K562 (cell line): ENCODE results near the gene BCAR1. TPM values are rescaled to one million over a fixed set of nuclear protein-coding genes. Genes with fewer than 3 reads are reported as not detected.

Experiments used
- ATAC-seq: fragments of 200-7000 bp; cut with Tn5 transposase; 3 replicates; pipeline ENCODE4 v1.9.1; 2020; ENCODE audit warnings: moderate library complexity
- BruUV-seq: library from RNA; stranded (reverse); fragments of 400-500 nt; replicated peaks from 2 replicates; lab custom pipeline; 2021; lab: Mats Ljungman, UMichigan
- CTCF ChIA-PET: fragments of 300-600 bp; formaldehyde crosslinking; extraction: SDS; loops from one replicate; lab custom pipeline; 2021; ENCODE audit warnings: low intra/inter-chr PET ratio; lab: Yijun Ruan, JAX
- POLR2A ChIA-PET: fragments of 300-600, 350-650 bp; sonication (Branson Sonifier 250); formaldehyde crosslinking; extraction: SDS; loops from one replicate; lab custom pipeline; 2021; ENCODE audit warnings: antibody characterized with exemption, inconsistent platforms; lab: Yijun Ruan, JAX
- DNase-seq, 4 experiments: peaks; one replicate each; pipeline versions ENCODE4 v3.0.0 to v3.0.0-alpha.2; 2011 to 2018; ENCODE audit warnings: low spot score in 3 of 4, mixed read lengths in 3 of 4; ENCODE audit errors: extremely low read depth in 1 of 4
- FAIRE-seq: peaks from 2 replicates; lab custom pipeline; 2011; peaks lifted over from hg19 to GRCh38; lab: Jason Lieb, UNC
- H2AFZ ChIP-seq: 2 replicates; pipeline ENCODE4 v1.6.0; 2011; ENCODE audit warnings: low read depth, low read length, control low read depth, inconsistent platforms
- H3K27ac ChIP-seq: fragments of 200-600 bp; 3 replicates; pipeline ENCODE4 v1.8.0; 2011; ENCODE audit warnings: low read depth, mild to moderate bottlenecking, control low read depth, inconsistent platforms, low read length, moderate library complexity, mixed read lengths; ENCODE audit errors: extremely low read depth
- H3K27me3 ChIP-seq, 2 experiments: fragments of 300-600 bp in 1 of 2; 2 replicates in 1 of 2; 3 replicates in 1 of 2; pipeline versions ENCODE4 v1.6.0 to v1.8.0; 2011; ENCODE audit warnings: inconsistent platforms in 2 of 2, low read length in 2 of 2, mild to moderate bottlenecking in 1 of 2, mixed read lengths in 1 of 2, moderate library complexity in 1 of 2; ENCODE audit not compliant: control insufficient read depth in 2 of 2, insufficient read depth in 2 of 2
- H3K36me3 ChIP-seq: fragments of 300-600 bp; 3 replicates; pipeline ENCODE4 v1.8.0; 2011; ENCODE audit warnings: mild to moderate bottlenecking, low read length, inconsistent platforms; ENCODE audit not compliant: control insufficient read depth, insufficient read depth
- H3K4me1 ChIP-seq, 2 experiments: fragments of 200-600 bp in 1 of 2; replicated peaks in 1 of 2; 2 replicates in 1 of 2; 3 replicates in 1 of 2; pipeline versions ENCODE4 v1.5.1 to v1.8.0; 2011; ENCODE audit warnings: inconsistent platforms in 2 of 2, low read length in 2 of 2, mild to moderate bottlenecking in 1 of 2, mixed read lengths in 1 of 2, moderate library complexity in 1 of 2; ENCODE audit not compliant: control insufficient read depth in 2 of 2, insufficient read depth in 2 of 2
- H3K4me2 ChIP-seq: 2 replicates; pipeline ENCODE4 v1.6.1; 2011; ENCODE audit warnings: low read length, control low read depth, inconsistent platforms, mixed read lengths; ENCODE audit not compliant: insufficient read depth
- H3K4me3 ChIP-seq: fragments of 200-600 bp; sonication (generic), shearing (Covaris generic); 2 replicates; pipeline ENCODE4 v1.5.1; 2016; ENCODE audit warnings: control low read depth, inconsistent platforms
- H3K79me2 ChIP-seq: fragments of 200-600 bp; 3 replicates; pipeline ENCODE4 v1.8.0; 2011; ENCODE audit warnings: low read length, inconsistent platforms; ENCODE audit not compliant: control insufficient read depth, insufficient read depth
- H3K9ac ChIP-seq, 2 experiments: 2 replicates each; pipeline versions ENCODE4 v1.6.0 to v1.6.1; 2011; ENCODE audit warnings: low read depth in 2 of 2, low read length in 2 of 2, control low read depth in 1 of 2, inconsistent platforms in 1 of 2, mild to moderate bottlenecking in 1 of 2, mixed read lengths in 1 of 2; ENCODE audit not compliant: insufficient read depth in 1 of 2
- H3K9me1 ChIP-seq: one replicate; pipeline ENCODE4 v1.6.0; 2011; ENCODE audit warnings: inconsistent platforms, mild to moderate bottlenecking, low read length, moderate library complexity; ENCODE audit not compliant: control insufficient read depth, insufficient read depth
- H3K9me3 ChIP-seq: replicated peaks from 2 replicates; pipeline ENCODE4 v1.5.1; 2011; ENCODE audit warnings: low read depth, low read length, inconsistent platforms; ENCODE audit not compliant: control insufficient read depth, insufficient read depth
- H4K20me1 ChIP-seq: replicated peaks from 2 replicates; pipeline ENCODE4 v1.6.1; 2011; ENCODE audit warnings: low read length, inconsistent platforms, mixed read lengths; ENCODE audit not compliant: control insufficient read depth, insufficient read depth
- GABPB1 ChIP-seq: sonication (generic); formaldehyde crosslinking; IDR thresholded peaks from 2 replicates; pipeline ENCODE4 v1.8.0; 2022; ENCODE audit warnings: mild to moderate bottlenecking, missing genetic modification reagents
- HMBOX1 ChIP-seq: sonication (generic); IDR thresholded peaks from 2 replicates; pipeline ENCODE4 v1.6.1; 2016
- MBD2 ChIP-seq: sonication (generic); IDR thresholded peaks from 2 replicates; pipeline ENCODE4 v1.6.1; 2016; ENCODE audit warnings: low read depth, borderline replicate concordance
- NRF1 ChIP-seq, 2 experiments: fragments of 450-650 bp; IDR thresholded peaks in 1 of 2; conservative IDR thresholded peaks in 1 of 2; 2 replicates each; pipeline ENCODE4 v1.6.1; 2014; ENCODE audit warnings: mild to moderate bottlenecking in 2 of 2
- TFE3 ChIP-seq: fragments of 450-650 bp; formaldehyde crosslinking; IDR thresholded peaks from 2 replicates; pipeline ENCODE4 v1.4.0; 2020; ENCODE audit warnings: mild to moderate bottlenecking, mixed read lengths
- USF1 ChIP-seq: sonication (generic); formaldehyde crosslinking; IDR thresholded peaks from 2 replicates; pipeline ENCODE4 v1.9.0; 2022; ENCODE audit warnings: mild to moderate bottlenecking, missing genetic modification reagents
- XRCC4 ChIP-seq: IDR thresholded peaks from one replicate; pipeline ENCODE4 v1.6.1; 2011; ENCODE audit not compliant: insufficient read depth, insufficient read length; ENCODE audit errors: extremely low read depth
- ZBTB7A ChIP-seq: IDR thresholded peaks from 2 replicates; pipeline ENCODE4 v1.6.1; 2011; ENCODE audit warnings: low read depth, mild to moderate bottlenecking, low read length, moderate library complexity, borderline replicate concordance; ENCODE audit not compliant: control insufficient read depth
- WGBS: fragments of 100-300 bp; shearing (Covaris generic); methylation state at CpG from one replicate; pipeline ENCODE4 v1.1.6; 2016; ENCODE audit warnings: low coverage, mixed read lengths; ENCODE audit not compliant: insufficient coverage; ENCODE audit errors: missing lambda C conversion rate; 5-methylcytosine and 5-hydroxymethylcytosine counted together
- in situ Hi-C: fragments of 300-500 bp; cut with MboI; formaldehyde crosslinking; loops from 4 replicates; pipeline ENCODE4 v1.15.0; 2018; ENCODE audit warnings: inconsistent platforms, mixed read lengths
- intact Hi-C: fragments of 100-400 bp; cut with micrococcal nuclease; formaldehyde crosslinking; loops from 2 replicates; pipeline ENCODE4 v1.14.2; 2022
- polyA plus RNA-seq, 8 experiments: library from polyadenylated mRNA; depleted of rRNA in 4 of 8; stranded (reverse) in 5 of 8; unstranded in 3 of 8; fragments of >200 nt; fragmentation: Nextera tagmentation in 2 of 8; fragmentation: Illumina TruSeq in 1 of 8; extraction: Ambion mirVana in 2 of 8; extraction: Trizol in 1 of 8; gene quantifications; 2 replicates each; pipeline versions ENCODE4 v1.2.1 to v1.2.3, GENCODE V29; 2011 to 2014; ENCODE audit warnings: inconsistent platforms in 1 of 8, missing spikeins in 1 of 8
- total RNA-seq, 7 experiments: library from RNA; depleted of rRNA in 6 of 7; stranded (reverse); fragments of >200 nt in 6 of 7; fragmentation: Illumina TruSeq in 2 of 7; extraction: Trizol in 2 of 7; gene quantifications; 2 replicates each; pipeline versions ENCODE4 v1.2.1 to v1.2.3, GENCODE V29; 2011 to 2021; ENCODE audit warnings: low replicate concordance in 1 of 7

Gene BCAR1
- total and polyA plus RNA-seq, 9 of the 15 experiments (the other 6 are each of a cell fraction or from before 2014, with no cell fraction given), result 0.10 to 26.3 (median 3.6) TPM

- TF ChIP-seq USF1 (CRISPR knock-in tag) (0 out of 2 replicates have a peak, but pooled peaks have one; percentile 21), GABPB1 (CRISPR knock-in tag) (no peak), MBD2 (no peak), ZBTB7A (peak; percentile 34; the same call in 1 of the 2 replicates), HMBOX1 (no peak), TFE3 (CRISPR knock-in tag) (no peak)
- TF ChIP-seq, all 486 proteins: peak for 6
Observed at GRCh38 chr16:75256059-75256571, 4.7 kb upstream of the BCAR1 start (continued).

DNA sequence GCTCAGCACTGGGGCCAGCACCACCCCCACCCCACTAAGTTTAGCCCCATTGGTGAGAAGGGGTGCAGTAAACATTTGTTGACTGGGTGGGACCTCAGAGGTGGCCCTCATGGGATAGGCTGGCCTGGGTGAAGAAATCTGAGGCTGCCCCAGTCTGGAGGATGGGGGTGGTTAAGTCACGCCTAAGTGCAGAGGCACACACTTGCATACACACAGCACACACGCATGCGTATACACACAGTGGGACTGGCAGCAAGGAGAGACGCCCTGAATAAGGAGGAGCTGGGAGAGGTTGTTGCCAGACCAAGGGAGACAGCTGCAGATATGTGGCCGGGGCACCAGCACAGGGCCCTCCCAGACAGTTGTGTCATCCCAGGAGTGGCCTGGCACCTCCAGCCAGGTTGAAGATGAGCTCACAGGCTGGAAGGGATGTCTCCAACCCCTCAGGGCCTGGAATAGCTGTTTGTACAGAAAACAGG is 3.0 kb upstream of the BCAR1 start:
- DNase-seq (no peak), ATAC-seq (no peak), FAIRE-seq (no peak)
- H3K4me3 ChIP-seq, result no peak overlapping the region
- no peak for TF ChIP-seq XRCC4
- TF ChIP-seq NRF1 (conservative IDR thresholded peaks at IDR 0.05 in 1 of 2, IDR thresholded peaks at IDR 0.05 in 1 of 2), result 0 out of 4 replicates have a peak, but pooled peaks have one; percentile 9 to 28
- no peaks in the 10 kb centered on the region for H3K9me3 ChIP-seq
- ChIA-PET POLR2A (no interaction called here), CTCF (no interaction called here)
- H4K20me1 ChIP-seq, result peaks cover 20% of the 10 kb centered on the region
- 67% methylated on average over 4 of the region's 5 CpGs for WGBS
- H3K4me1 ChIP-seq, result peaks cover 12 to 65% of the 10 kb centered on the region in 2 experiments; a peak in 3 of 5 replicates
- intact Hi-C loops (loop anchor here (5.0 kb wide), 2 partner anchors 68 to 133 kb away; no protein-coding TSS in a partner anchor), in situ Hi-C loops (no loop called here)
- H3K9ac ChIP-seq, result peak overlapping the region in 1 of 2 experiments; percentile 10; a peak in 2 of 4 replicates
- no peak overlapping the region for H2AFZ ChIP-seq
- no TSS peak for BruUV-seq
- H3K9me1 ChIP-seq, result peaks cover 6% of the 10 kb centered on the region
- no peak overlapping the region for H3K27ac ChIP-seq
- peaks cover 19% of the 10 kb centered on the region for H3K79me2 ChIP-seq
- no peaks in the 10 kb centered on the region for H3K27me3 ChIP-seq
- H3K4me2 ChIP-seq, result no peak overlapping the region
- no peaks in the 10 kb centered on the region for H3K36me3 ChIP-seq
